ENCODE measurements around the gene ALOX5AP.

DNA sequence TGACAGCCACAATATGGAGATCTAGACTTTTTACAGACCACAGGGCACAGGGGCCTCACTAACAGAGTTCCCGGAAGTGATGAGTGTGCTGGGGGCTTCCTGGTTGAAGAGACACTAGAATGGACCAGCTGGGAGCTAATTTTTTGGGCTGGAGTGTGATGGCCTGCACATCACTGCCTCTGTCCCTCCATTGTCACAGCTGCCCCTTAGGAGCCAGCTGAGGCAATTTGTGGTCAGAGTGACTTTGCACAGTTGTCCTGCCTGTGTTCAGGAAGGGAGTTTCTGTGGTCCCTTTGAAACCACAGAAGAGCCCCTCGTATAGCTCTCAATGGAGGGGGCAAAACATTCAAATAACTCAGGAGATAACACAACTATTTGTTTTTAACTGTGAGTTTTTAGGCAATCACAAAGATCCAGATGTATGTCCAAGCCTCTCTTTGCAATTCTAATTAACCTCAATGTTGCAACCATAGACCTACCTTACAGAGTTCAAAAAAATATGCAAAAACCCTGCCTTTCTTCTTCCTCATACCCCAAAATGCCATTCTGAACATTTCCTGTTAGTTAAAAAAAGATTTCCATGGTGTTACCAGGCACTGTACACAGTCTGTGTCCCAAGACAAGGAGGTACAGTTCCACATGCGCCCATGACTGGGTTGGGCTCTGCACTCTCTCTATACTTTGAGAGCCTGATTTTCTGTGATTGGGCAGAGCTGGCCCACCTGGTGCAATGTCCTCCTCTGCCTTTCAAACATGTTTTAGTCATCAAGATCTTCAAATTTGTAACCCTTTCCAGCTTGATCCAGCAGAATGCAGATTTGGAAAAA is 2.4 kb downstream of the ALOX5AP start:
- TF ChIP-seq, protein P1, sequence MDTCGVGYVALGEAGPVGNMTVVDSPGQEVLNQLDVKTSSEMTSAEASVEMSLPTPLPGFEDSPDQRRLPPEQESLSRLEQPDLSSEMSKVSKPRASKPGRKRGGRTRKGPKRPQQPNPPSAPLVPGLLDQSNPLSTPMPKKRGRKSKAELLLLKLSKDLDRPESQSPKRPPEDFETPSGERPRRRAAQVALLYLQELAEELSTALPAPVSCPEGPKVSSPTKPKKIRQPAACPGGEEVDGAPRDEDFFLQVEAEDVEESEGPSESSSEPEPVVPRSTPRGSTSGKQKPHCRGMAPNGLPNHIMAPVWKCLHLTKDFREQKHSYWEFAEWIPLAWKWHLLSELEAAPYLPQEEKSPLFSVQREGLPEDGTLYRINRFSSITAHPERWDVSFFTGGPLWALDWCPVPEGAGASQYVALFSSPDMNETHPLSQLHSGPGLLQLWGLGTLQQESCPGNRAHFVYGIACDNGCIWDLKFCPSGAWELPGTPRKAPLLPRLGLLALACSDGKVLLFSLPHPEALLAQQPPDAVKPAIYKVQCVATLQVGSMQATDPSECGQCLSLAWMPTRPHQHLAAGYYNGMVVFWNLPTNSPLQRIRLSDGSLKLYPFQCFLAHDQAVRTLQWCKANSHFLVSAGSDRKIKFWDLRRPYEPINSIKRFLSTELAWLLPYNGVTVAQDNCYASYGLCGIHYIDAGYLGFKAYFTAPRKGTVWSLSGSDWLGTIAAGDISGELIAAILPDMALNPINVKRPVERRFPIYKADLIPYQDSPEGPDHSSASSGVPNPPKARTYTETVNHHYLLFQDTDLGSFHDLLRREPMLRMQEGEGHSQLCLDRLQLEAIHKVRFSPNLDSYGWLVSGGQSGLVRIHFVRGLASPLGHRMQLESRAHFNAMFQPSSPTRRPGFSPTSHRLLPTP (IDR thresholded peaks at IDR 0.05; ENCODE audit: borderline replicate concordance, extremely low read depth, insufficient read length) = no peak
- TF ChIP-seq POLR2G (IDR thresholded peaks at IDR 0.05; ENCODE audit: low read depth, low read length) = no peak
- no peak for TF ChIP-seq ZNF184 (CRISPR knock-in tag; IDR thresholded peaks at IDR 0.05)
- TF ChIP-seq HDAC2 (IDR thresholded peaks at IDR 0.05) = no peak

Measured in K562 (cell line).